Measurements from ENCODE around the gene MAPK7.

MAPK7 gene

DNA sequence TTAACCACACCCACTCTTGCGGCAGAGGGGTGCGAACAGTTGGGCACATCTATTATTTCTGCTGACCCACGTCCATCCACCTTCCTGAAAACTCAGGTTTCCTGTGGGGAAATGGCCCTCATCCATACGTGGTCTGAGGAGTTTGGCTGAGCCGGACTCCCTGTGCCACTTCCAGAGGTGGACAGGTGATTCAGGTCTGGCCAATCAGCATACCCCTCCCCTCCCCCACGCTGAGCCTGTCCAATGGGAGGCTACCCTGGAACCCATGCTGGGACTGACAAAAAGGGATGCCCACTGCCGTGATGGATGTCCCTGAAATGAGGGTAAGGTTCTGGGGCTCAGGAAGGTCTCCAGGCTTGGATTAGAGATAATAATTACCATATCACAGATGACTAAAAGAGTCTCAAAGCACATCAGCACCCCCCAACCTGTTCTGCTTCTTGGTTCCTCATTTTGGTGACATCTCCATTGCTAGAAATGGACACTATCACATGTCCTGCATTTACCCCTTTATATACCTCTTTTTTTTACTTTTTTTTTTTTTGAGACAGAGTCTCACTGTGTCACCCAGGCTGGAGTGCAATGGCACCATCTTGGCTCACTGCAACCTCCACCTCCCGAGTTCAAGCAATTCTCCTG lies 5.3 kb upstream of the MAPK7 start:
- TF ChIP-seq, protein P1, sequence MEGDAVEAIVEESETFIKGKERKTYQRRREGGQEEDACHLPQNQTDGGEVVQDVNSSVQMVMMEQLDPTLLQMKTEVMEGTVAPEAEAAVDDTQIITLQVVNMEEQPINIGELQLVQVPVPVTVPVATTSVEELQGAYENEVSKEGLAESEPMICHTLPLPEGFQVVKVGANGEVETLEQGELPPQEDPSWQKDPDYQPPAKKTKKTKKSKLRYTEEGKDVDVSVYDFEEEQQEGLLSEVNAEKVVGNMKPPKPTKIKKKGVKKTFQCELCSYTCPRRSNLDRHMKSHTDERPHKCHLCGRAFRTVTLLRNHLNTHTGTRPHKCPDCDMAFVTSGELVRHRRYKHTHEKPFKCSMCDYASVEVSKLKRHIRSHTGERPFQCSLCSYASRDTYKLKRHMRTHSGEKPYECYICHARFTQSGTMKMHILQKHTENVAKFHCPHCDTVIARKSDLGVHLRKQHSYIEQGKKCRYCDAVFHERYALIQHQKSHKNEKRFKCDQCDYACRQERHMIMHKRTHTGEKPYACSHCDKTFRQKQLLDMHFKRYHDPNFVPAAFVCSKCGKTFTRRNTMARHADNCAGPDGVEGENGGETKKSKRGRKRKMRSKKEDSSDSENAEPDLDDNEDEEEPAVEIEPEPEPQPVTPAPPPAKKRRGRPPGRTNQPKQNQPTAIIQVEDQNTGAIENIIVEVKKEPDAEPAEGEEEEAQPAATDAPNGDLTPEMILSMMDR (IDR thresholded peaks at IDR 0.05; ENCODE audit: insufficient read depth, missing control alignments): no peak
- DNase-seq (ENCODE audit: insufficient read length, low spot score) (no peak), FAIRE-seq (no peak)

DNA sequence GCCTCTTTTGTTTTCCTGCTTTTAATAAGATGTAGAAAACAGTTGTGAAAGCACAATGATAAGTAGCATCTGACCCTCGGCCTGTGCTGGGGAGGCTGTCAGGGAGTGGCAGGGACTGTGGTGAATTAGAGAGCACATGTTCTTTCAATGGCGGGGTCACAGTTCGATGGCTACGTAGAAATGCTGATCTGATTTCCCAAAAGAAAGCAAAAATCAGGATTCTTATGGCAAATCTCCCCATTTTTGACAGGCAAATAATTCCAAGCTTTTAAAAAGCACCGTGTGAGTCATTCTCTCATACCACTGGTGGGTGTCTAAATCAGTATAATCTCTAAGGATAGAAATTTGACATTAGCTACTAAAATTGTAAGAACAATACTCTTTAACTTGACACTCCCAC lies 4.2 kb upstream of the MAPK7 start:
- FAIRE-seq: no peak
- no peak for DNase-seq (ENCODE audit: insufficient read length, low spot score)
- TF ChIP-seq, protein P1 (IDR thresholded peaks at IDR 0.05; ENCODE audit: insufficient read depth, missing control alignments): no peak

DNA sequence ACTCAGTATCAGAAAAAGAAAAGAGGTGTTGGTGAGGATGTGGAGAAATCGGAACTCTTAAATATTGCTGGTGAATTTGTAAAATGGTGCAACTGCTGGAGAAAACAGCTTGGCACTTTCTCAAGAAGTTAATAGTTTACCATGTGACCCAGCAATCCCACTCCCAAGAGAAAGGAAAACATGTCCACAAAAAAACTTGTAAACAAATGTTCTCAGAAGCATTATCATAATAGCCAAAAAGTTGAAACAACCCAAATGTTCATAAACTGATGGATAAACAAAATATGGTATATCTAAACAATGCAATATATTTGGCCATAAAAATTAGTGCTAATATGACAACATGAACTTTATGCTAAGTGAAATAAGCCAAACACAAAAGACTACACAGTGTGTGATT lies 2.6 kb upstream of the MAPK7 start:
- FAIRE-seq: no peak
- no peak for DNase-seq (ENCODE audit: insufficient read length, low spot score)
- TF ChIP-seq, protein P1 (IDR thresholded peaks at IDR 0.05; ENCODE audit: insufficient read depth, missing control alignments): no peak

DNA sequence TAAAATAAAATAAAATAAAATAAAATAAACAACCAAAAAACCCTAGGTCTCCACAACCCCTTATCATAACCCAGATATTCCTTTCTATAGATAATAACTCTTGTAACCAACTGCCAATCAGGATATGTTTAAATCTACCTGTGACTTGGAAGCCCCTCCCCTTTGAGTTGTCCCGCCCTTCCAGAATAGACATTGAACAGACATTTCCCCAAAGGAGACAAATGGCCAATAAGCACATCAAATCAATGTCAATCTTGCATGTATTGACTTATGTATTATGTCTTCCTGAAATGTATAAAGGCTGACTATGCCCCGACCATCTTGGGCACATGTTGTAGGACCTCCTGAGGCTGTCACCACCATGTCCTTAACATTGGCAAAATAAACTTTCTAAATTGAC lies 1.5 kb upstream of the MAPK7 start:
- TF ChIP-seq, protein P1 (IDR thresholded peaks at IDR 0.05; ENCODE audit: insufficient read depth, missing control alignments): no peak
- DNase-seq (ENCODE audit: insufficient read length, low spot score) (no peak), FAIRE-seq (no peak)

DNA sequence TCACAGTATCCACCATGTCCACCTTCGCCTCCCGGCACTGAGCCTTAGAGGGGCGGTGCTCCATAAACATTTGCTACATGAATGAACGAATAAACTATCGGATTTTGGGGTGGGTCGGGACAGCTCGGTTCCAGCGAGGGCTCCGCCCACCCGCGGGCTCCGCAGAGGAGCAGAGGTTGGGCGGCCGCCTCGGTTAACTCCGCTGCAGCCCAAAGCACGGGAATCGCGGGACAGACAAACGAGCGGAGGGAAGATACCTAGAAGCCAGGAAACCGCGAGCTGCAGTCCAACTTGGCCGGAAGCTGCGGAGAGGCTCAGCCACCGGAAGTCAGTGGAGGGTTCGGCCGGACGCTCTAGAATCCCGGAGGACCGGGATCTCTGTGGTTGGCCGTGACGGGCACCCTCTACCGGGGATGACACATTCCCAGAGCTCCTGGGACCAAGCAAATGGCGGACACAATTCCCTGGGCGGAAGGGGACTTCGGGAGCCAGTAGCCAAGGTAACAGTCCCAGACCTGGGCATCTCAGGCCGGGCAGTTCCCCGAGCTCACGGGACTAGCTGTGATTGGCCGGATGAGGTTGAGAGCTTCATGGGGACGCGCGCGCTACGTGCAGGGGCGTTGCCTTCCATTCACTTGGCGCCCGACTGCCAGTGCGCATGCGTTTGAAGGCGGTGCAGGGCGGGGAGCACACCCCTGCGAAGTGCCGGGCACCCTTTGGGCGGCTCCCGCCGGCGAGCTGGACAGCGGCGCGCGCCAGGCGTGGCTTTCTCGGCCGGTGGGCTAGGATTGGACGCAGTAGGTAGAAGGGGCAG lies 489 bp upstream of the MAPK7 start:
- FAIRE-seq (no peak), DNase-seq (ENCODE audit: insufficient read length, low spot score) (peak; percentile 99)
- TF ChIP-seq, protein P1 (IDR thresholded peaks at IDR 0.05; ENCODE audit: insufficient read depth, missing control alignments): no peak

DNA sequence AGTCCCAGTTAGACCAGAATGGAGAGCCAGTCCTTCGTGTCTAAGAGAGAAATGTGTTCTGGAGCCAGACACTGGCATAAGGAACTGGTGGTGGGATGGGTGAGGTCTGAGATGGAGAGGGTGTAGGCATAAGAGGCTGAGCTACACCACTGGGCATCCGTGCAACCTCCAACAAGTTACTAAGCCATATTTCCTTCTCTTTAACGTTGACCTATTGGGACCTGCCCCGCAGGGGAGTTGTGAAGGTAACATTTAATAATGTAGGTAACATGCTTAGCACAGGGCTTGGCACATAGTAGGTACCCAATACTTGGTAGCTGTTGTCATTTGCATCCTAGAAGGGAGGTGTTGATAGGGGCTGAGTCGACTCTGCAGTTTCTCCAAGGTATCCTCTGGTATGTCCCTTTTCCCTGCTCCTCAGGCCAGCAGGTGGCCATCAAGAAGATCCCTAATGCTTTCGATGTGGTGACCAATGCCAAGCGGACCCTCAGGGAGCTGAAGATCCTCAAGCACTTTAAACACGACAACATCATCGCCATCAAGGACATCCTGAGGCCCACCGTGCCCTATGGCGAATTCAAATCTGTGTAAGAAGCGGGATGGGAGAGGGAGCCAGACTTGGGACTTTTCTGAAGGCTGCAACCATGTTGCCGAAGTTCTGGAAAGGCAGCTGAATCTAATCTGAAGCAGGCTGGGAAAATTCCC lies 1.2 kb downstream of the MAPK7 start:
- TF ChIP-seq, protein P1 (IDR thresholded peaks at IDR 0.05; ENCODE audit: insufficient read depth, missing control alignments): no peak
- DNase-seq (ENCODE audit: insufficient read length, low spot score) (no peak), FAIRE-seq (no peak)
